Measurements from ENCODE around the gene CHST11. TPM values are rescaled to one million over a fixed set of nuclear protein-coding genes. Genes with fewer than 3 reads are reported as not detected.

The CHST11 gene
- total and polyA plus RNA-seq, 9 donors = 4.0 to 39.9 (median 20.1) TPM

- no peak for DNase-seq
- TF ChIP-seq POLR2A (IDR thresholded peaks at IDR 0.05) (no peak), EP300 (IDR thresholded peaks at IDR 0.05) (no peak), CTCF (IDR thresholded peaks at IDR 0.05) (no peak)
- 89 to 93% (median 90%) methylated on average over 7 of the region's 7 CpGs for WGBS, 3 donors
- no peaks in the 10 kb centered on the region for H3K36me3 ChIP-seq
- no peaks in the 10 kb centered on the region for H3K27me3 ChIP-seq
- H3K4me1 ChIP-seq (ENCODE audit: insufficient read depth) = no peaks in the 10 kb centered on the region
- no peaks in the 10 kb centered on the region for H3K9me3 ChIP-seq
- intact Hi-C loops (cut with DNase I) = no loop called here
- no peak overlapping the region for H3K4me3 ChIP-seq
- no peak overlapping the region for H3K27ac ChIP-seq
Observed at GRCh38 chr12:104694711-104695110, 238.0 kb downstream of the CHST11 start.

GRCh38 chr12:104695453-104696148 is 238.9 kb downstream of the CHST11 start:
- TF ChIP-seq EP300 (IDR thresholded peaks at IDR 0.05) (no peak), CTCF (IDR thresholded peaks at IDR 0.05) (no peak), POLR2A (IDR thresholded peaks at IDR 0.05) (no peak)
- DNase-seq = no peak
- H3K4me1 ChIP-seq (ENCODE audit: insufficient read depth) = no peaks in the 10 kb centered on the region
- no peak overlapping the region for H3K4me3 ChIP-seq
- WGBS, 3 donors = 43 to 64% (median 58%) methylated on average over 12 of the region's 12 CpGs
- no peaks in the 10 kb centered on the region for H3K36me3 ChIP-seq
- H3K27ac ChIP-seq = no peak overlapping the region
- intact Hi-C loops (cut with DNase I) = no loop called here
- no peaks in the 10 kb centered on the region for H3K27me3 ChIP-seq
- no peaks in the 10 kb centered on the region for H3K9me3 ChIP-seq

GRCh38 chr12:104697186-104697585 is 240.4 kb downstream of the CHST11 start:
- WGBS, 3 donors = 92 to 94% (median 92%) methylated on average over 7 of the region's 7 CpGs
- intact Hi-C loops (cut with DNase I) = no loop called here
- H3K36me3 ChIP-seq = no peaks in the 10 kb centered on the region

GRCh38 chr12:104698871-104699270 is 242.1 kb downstream of the CHST11 start:
- no peak overlapping the region for H3K4me3 ChIP-seq
- intact Hi-C loops (cut with DNase I) = no loop called here
- no peaks in the 10 kb centered on the region for H3K4me1 ChIP-seq (ENCODE audit: insufficient read depth)
- no peaks in the 10 kb centered on the region for H3K27me3 ChIP-seq
- H3K9me3 ChIP-seq = no peaks in the 10 kb centered on the region
- DNase-seq = no peak
- TF ChIP-seq EP300 (IDR thresholded peaks at IDR 0.05) = no peak
- TF ChIP-seq CTCF (IDR thresholded peaks at IDR 0.05) = no peak
- no peak for TF ChIP-seq POLR2A (IDR thresholded peaks at IDR 0.05)
- WGBS, 3 donors = 82 to 88% (median 83%) methylated on average over 3 of the region's 3 CpGs
- H3K27ac ChIP-seq = no peak overlapping the region
- no peaks in the 10 kb centered on the region for H3K36me3 ChIP-seq

More at GRCh38 chr12:104697186-104697585, 240.4 kb downstream of the CHST11 start:
- DNase-seq = no peak
- H3K27ac ChIP-seq = no peak overlapping the region
- no peaks in the 10 kb centered on the region for H3K27me3 ChIP-seq
- no peaks in the 10 kb centered on the region for H3K4me1 ChIP-seq (ENCODE audit: insufficient read depth)
- no peak overlapping the region for H3K4me3 ChIP-seq
- no peaks in the 10 kb centered on the region for H3K9me3 ChIP-seq
- TF ChIP-seq EP300 (IDR thresholded peaks at IDR 0.05) = no peak
- no peak for TF ChIP-seq POLR2A (IDR thresholded peaks at IDR 0.05)
- no peak for TF ChIP-seq CTCF (IDR thresholded peaks at IDR 0.05)

Measured in ovary (tissue), 9 donors.